K562 (cell line): ENCODE measurements around the gene WDR35. TPM values are rescaled to one million over a fixed set of nuclear protein-coding genes. Genes with fewer than 3 reads are reported as not detected.

Source experiments
- ATAC-seq: fragments of 200-7000 bp; cut with Tn5 transposase; 3 replicates; pipeline ENCODE4 v1.9.1; 2020; ENCODE audit warnings: moderate library complexity
- BruUV-seq: library from RNA; stranded (reverse); fragments of 400-500 nt; replicated peaks from 2 replicates; lab custom pipeline; 2021; lab: Mats Ljungman, UMichigan
- CTCF ChIA-PET: fragments of 300-600 bp; formaldehyde crosslinking; extraction: SDS; loops from one replicate; lab custom pipeline; 2021; ENCODE audit warnings: low intra/inter-chr PET ratio; lab: Yijun Ruan, JAX
- POLR2A ChIA-PET: fragments of 300-600, 350-650 bp; sonication (Branson Sonifier 250); formaldehyde crosslinking; extraction: SDS; loops from one replicate; lab custom pipeline; 2021; ENCODE audit warnings: antibody characterized with exemption, inconsistent platforms; lab: Yijun Ruan, JAX
- DNase-seq, 4 experiments: peaks; one replicate each; pipeline versions ENCODE4 v3.0.0 to v3.0.0-alpha.2; 2011 to 2018; ENCODE audit warnings: low spot score in 3 of 4, mixed read lengths in 3 of 4; ENCODE audit errors: extremely low read depth in 1 of 4
- FAIRE-seq: peaks from 2 replicates; lab custom pipeline; 2011; peaks lifted over from hg19 to GRCh38; lab: Jason Lieb, UNC
- H2AFZ ChIP-seq: 2 replicates; pipeline ENCODE4 v1.6.0; 2011; ENCODE audit warnings: low read depth, low read length, control low read depth, inconsistent platforms
- H3K27ac ChIP-seq: fragments of 200-600 bp; 3 replicates; pipeline ENCODE4 v1.8.0; 2011; ENCODE audit warnings: low read depth, mild to moderate bottlenecking, control low read depth, inconsistent platforms, low read length, moderate library complexity, mixed read lengths; ENCODE audit errors: extremely low read depth
- H3K27me3 ChIP-seq, 2 experiments: fragments of 300-600 bp in 1 of 2; 2 replicates in 1 of 2; 3 replicates in 1 of 2; pipeline versions ENCODE4 v1.6.0 to v1.8.0; 2011; ENCODE audit warnings: inconsistent platforms in 2 of 2, low read length in 2 of 2, mild to moderate bottlenecking in 1 of 2, mixed read lengths in 1 of 2, moderate library complexity in 1 of 2; ENCODE audit not compliant: control insufficient read depth in 2 of 2, insufficient read depth in 2 of 2
- H3K36me3 ChIP-seq: fragments of 300-600 bp; 3 replicates; pipeline ENCODE4 v1.8.0; 2011; ENCODE audit warnings: mild to moderate bottlenecking, low read length, inconsistent platforms; ENCODE audit not compliant: control insufficient read depth, insufficient read depth
- H3K4me1 ChIP-seq, 2 experiments: fragments of 200-600 bp in 1 of 2; replicated peaks in 1 of 2; 2 replicates in 1 of 2; 3 replicates in 1 of 2; pipeline versions ENCODE4 v1.5.1 to v1.8.0; 2011; ENCODE audit warnings: inconsistent platforms in 2 of 2, low read length in 2 of 2, mild to moderate bottlenecking in 1 of 2, mixed read lengths in 1 of 2, moderate library complexity in 1 of 2; ENCODE audit not compliant: control insufficient read depth in 2 of 2, insufficient read depth in 2 of 2
- H3K4me2 ChIP-seq: 2 replicates; pipeline ENCODE4 v1.6.1; 2011; ENCODE audit warnings: low read length, control low read depth, inconsistent platforms, mixed read lengths; ENCODE audit not compliant: insufficient read depth
- H3K4me3 ChIP-seq: fragments of 200-600 bp; sonication (generic), shearing (Covaris generic); 2 replicates; pipeline ENCODE4 v1.5.1; 2016; ENCODE audit warnings: control low read depth, inconsistent platforms
- H3K79me2 ChIP-seq: fragments of 200-600 bp; 3 replicates; pipeline ENCODE4 v1.8.0; 2011; ENCODE audit warnings: low read length, inconsistent platforms; ENCODE audit not compliant: control insufficient read depth, insufficient read depth
- H3K9ac ChIP-seq, 2 experiments: 2 replicates each; pipeline versions ENCODE4 v1.6.0 to v1.6.1; 2011; ENCODE audit warnings: low read depth in 2 of 2, low read length in 2 of 2, control low read depth in 1 of 2, inconsistent platforms in 1 of 2, mild to moderate bottlenecking in 1 of 2, mixed read lengths in 1 of 2; ENCODE audit not compliant: insufficient read depth in 1 of 2
- H3K9me1 ChIP-seq: one replicate; pipeline ENCODE4 v1.6.0; 2011; ENCODE audit warnings: inconsistent platforms, mild to moderate bottlenecking, low read length, moderate library complexity; ENCODE audit not compliant: control insufficient read depth, insufficient read depth
- H3K9me3 ChIP-seq: replicated peaks from 2 replicates; pipeline ENCODE4 v1.5.1; 2011; ENCODE audit warnings: low read depth, low read length, inconsistent platforms; ENCODE audit not compliant: control insufficient read depth, insufficient read depth
- H4K20me1 ChIP-seq: replicated peaks from 2 replicates; pipeline ENCODE4 v1.6.1; 2011; ENCODE audit warnings: low read length, inconsistent platforms, mixed read lengths; ENCODE audit not compliant: control insufficient read depth, insufficient read depth
- EGR1 ChIP-seq: fragments of 450-650 bp; conservative IDR thresholded peaks from 2 replicates; pipeline ENCODE4 v1.6.1; 2017; ENCODE audit warnings: mild to moderate bottlenecking
- L3MBTL2 ChIP-seq: fragments of 450-650 bp; IDR thresholded peaks from 2 replicates; pipeline ENCODE4 v1.6.1; 2016; ENCODE audit warnings: mild to moderate bottlenecking, moderate library complexity
- MGA ChIP-seq: fragments of 450-650 bp; IDR thresholded peaks from 2 replicates; pipeline ENCODE4 v1.6.1; 2016; ENCODE audit warnings: mild to moderate bottlenecking, moderate library complexity
- MNT ChIP-seq, 2 experiments: fragments of 450-650 bp; conservative IDR thresholded peaks; 2 replicates each; pipeline ENCODE4 v1.6.1; 2017; ENCODE audit warnings: mild to moderate bottlenecking in 2 of 2, moderate library complexity in 2 of 2
- ZKSCAN8 ChIP-seq: fragments of 200-800 bp; sonication (Bioruptor generic); IDR thresholded peaks from 2 replicates; pipeline ENCODE4 v1.6.1; 2016; ENCODE audit warnings: missing genetic modification characterization, missing compliant biosample characterization
- WGBS: fragments of 100-300 bp; shearing (Covaris generic); methylation state at CpG from one replicate; pipeline ENCODE4 v1.1.6; 2016; ENCODE audit warnings: low coverage, mixed read lengths; ENCODE audit not compliant: insufficient coverage; ENCODE audit errors: missing lambda C conversion rate; 5-methylcytosine and 5-hydroxymethylcytosine counted together
- in situ Hi-C: fragments of 300-500 bp; cut with MboI; formaldehyde crosslinking; loops from 4 replicates; pipeline ENCODE4 v1.15.0; 2018; ENCODE audit warnings: inconsistent platforms, mixed read lengths
- intact Hi-C: fragments of 100-400 bp; cut with micrococcal nuclease; formaldehyde crosslinking; loops from 2 replicates; pipeline ENCODE4 v1.14.2; 2022
- polyA plus RNA-seq, 8 experiments: library from polyadenylated mRNA; depleted of rRNA in 4 of 8; stranded (reverse) in 5 of 8; unstranded in 3 of 8; fragments of >200 nt; fragmentation: Nextera tagmentation in 2 of 8; fragmentation: Illumina TruSeq in 1 of 8; extraction: Ambion mirVana in 2 of 8; extraction: Trizol in 1 of 8; gene quantifications; 2 replicates each; pipeline versions ENCODE4 v1.2.1 to v1.2.3, GENCODE V29; 2011 to 2014; ENCODE audit warnings: inconsistent platforms in 1 of 8, missing spikeins in 1 of 8
- total RNA-seq, 7 experiments: library from RNA; depleted of rRNA in 6 of 7; stranded (reverse); fragments of >200 nt in 6 of 7; fragmentation: Illumina TruSeq in 2 of 7; extraction: Trizol in 2 of 7; gene quantifications; 2 replicates each; pipeline versions ENCODE4 v1.2.1 to v1.2.3, GENCODE V29; 2011 to 2021; ENCODE audit warnings: low replicate concordance in 1 of 7

The WDR35 gene
- total and polyA plus RNA-seq, 9 of the 15 experiments (the other 6 are each of a cell fraction or from before 2014, with no cell fraction given): 3.3 to 13.1 (median 8.0) TPM

- in situ Hi-C loops: loop anchor here (10.0 to 25.0 kb wide), 2 partner anchors 514 to 1107 kb away; partner anchors contain the start of gene OSR1
- CTCF ChIA-PET: no interaction called here
Measured at GRCh38 chr2:19868701-19869580, 121.0 kb downstream of the WDR35 start.

More at GRCh38 chr2:19868701-19869580, 121.0 kb downstream of the WDR35 start:
- WGBS: 29% methylated on average over 43 of the region's 52 CpGs
- intact Hi-C loops: loop anchor here (10.0 kb wide), 1 partner anchor 124 kb away; no protein-coding TSS in a partner anchor
- no peaks in the 10 kb centered on the region for H3K36me3 ChIP-seq
- H3K9me1 ChIP-seq: no peaks in the 10 kb centered on the region
- FAIRE-seq (no peak), ATAC-seq (peak; percentile 73), DNase-seq (peak; percentile 18 to 42 (median 34))
- H2AFZ ChIP-seq: peak overlapping the region; percentile 59; the same call in 1 of the 2 replicates
- H3K27ac ChIP-seq: no peak overlapping the region
- H3K4me2 ChIP-seq: no peak overlapping the region; the same call in 1 of the 2 replicates
- H3K9me3 ChIP-seq: no peaks in the 10 kb centered on the region
- H3K27me3 ChIP-seq: peaks cover 11 to 29% of the 10 kb centered on the region in 2 experiments; a peak in 4 of 5 replicates
- POLR2A ChIA-PET: interaction anchor here (0.6 kb wide), 1 partner anchor 77 kb away, joined by 4 read pairs; no protein-coding TSS in a partner anchor
- TF ChIP-seq L3MBTL2 (0 out of 2 replicates have a peak, but pooled peaks have one; percentile 26), ZKSCAN8 (no peak), MGA (0 out of 2 replicates have a peak, but pooled peaks have one; percentile 1), EGR1 (0 out of 2 replicates have a peak, but pooled peaks have one; percentile 10), MNT (conservative IDR thresholded peaks at IDR 0.05) (0 out of 4 replicates have a peak, but pooled peaks of 1 of the 2 experiments have one; percentile 32)
- no peaks in the 10 kb centered on the region; the same call in 1 of the 2 replicates for H4K20me1 ChIP-seq
- H3K79me2 ChIP-seq: no peaks in the 10 kb centered on the region
- peak overlapping the region in 1 of 2 experiments; percentile 52; a peak in 1 of 4 replicates for H3K9ac ChIP-seq
- H3K4me1 ChIP-seq: peaks cover 4 to 11% of the 10 kb centered on the region in 2 experiments; a peak in 3 of 5 replicates
- no TSS peak for BruUV-seq
- H3K4me3 ChIP-seq: peak overlapping the region; percentile 15
